ENCODE results near the gene HOXC9.

The HOXC9 gene

GRCh38 chr12:53969588-53970259 is 30.2 kb upstream of the HOXC9 start (continued):
- TF ChIP-seq, protein P1, sequence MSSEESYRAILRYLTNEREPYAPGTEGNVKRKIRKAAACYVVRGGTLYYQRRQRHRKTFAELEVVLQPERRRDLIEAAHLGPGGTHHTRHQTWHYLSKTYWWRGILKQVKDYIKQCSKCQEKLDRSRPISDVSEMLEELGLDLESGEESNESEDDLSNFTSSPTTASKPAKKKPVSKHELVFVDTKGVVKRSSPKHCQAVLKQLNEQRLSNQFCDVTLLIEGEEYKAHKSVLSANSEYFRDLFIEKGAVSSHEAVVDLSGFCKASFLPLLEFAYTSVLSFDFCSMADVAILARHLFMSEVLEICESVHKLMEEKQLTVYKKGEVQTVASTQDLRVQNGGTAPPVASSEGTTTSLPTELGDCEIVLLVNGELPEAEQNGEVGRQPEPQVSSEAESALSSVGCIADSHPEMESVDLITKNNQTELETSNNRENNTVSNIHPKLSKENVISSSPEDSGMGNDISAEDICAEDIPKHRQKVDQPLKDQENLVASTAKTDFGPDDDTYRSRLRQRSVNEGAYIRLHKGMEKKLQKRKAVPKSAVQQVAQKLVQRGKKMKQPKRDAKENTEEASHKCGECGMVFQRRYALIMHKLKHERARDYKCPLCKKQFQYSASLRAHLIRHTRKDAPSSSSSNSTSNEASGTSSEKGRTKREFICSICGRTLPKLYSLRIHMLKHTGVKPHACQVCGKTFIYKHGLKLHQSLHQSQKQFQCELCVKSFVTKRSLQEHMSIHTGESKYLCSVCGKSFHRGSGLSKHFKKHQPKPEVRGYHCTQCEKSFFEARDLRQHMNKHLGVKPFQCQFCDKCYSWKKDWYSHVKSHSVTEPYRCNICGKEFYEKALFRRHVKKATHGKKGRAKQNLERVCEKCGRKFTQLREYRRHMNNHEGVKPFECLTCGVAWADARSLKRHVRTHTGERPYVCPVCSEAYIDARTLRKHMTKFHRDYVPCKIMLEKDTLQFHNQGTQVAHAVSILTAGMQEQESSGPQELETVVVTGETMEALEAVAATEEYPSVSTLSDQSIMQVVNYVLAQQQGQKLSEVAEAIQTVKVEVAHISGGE (tag by site-specific recombination; conservative IDR thresholded peaks at IDR 0.05; ENCODE audit: low read depth): no peak
- TF ChIP-seq, protein P2, sequence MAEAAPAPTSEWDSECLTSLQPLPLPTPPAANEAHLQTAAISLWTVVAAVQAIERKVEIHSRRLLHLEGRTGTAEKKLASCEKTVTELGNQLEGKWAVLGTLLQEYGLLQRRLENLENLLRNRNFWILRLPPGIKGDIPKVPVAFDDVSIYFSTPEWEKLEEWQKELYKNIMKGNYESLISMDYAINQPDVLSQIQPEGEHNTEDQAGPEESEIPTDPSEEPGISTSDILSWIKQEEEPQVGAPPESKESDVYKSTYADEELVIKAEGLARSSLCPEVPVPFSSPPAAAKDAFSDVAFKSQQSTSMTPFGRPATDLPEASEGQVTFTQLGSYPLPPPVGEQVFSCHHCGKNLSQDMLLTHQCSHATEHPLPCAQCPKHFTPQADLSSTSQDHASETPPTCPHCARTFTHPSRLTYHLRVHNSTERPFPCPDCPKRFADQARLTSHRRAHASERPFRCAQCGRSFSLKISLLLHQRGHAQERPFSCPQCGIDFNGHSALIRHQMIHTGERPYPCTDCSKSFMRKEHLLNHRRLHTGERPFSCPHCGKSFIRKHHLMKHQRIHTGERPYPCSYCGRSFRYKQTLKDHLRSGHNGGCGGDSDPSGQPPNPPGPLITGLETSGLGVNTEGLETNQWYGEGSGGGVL (tag by site-specific recombination; IDR thresholded peaks at IDR 0.05): no peak
- TF ChIP-seq, protein P3, sequence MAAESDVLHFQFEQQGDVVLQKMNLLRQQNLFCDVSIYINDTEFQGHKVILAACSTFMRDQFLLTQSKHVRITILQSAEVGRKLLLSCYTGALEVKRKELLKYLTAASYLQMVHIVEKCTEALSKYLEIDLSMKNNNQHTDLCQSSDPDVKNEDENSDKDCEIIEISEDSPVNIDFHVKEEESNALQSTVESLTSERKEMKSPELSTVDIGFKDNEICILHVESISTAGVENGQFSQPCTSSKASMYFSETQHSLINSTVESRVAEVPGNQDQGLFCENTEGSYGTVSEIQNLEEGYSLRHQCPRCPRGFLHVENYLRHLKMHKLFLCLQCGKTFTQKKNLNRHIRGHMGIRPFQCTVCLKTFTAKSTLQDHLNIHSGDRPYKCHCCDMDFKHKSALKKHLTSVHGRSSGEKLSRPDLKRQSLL (tag by site-specific recombination; IDR thresholded peaks at IDR 0.05): no peak
- TF ChIP-seq ZNF157 (tag by site-specific recombination; IDR thresholded peaks at IDR 0.05) (no peak), GLIS1 (tag by site-specific recombination; IDR thresholded peaks at IDR 0.05) (no peak)

- Histone ChIP-seq H3K36me3 (ENCODE audit: control insufficient read depth in 2 of 2, insufficient read depth in 1 of 2, low read length in 2 of 2) (no peaks in the 10 kb centered on the region), H3K27ac (ENCODE audit: extremely low read depth, low read depth, low read length) (no peak overlapping the region; the same call in 1 of the 2 replicates), H3K4me3 (ENCODE audit: low read depth, low read length) (no peak overlapping the region), H3K4me1 (ENCODE audit: control insufficient read depth, insufficient read depth, low read length) (peaks cover 63% of the 10 kb centered on the region), H3K9me3 (ENCODE audit: control insufficient read depth, insufficient read depth, low read depth, low read length) (no peaks in the 10 kb centered on the region)
- POLR2A ChIA-PET: no interaction called here
- TF ChIP-seq ZNF184 (tag by site-specific recombination; IDR thresholded peaks at IDR 0.05): no peak
- TF ChIP-seq ZNF354C (tag by site-specific recombination; IDR thresholded peaks at IDR 0.05; ENCODE audit: borderline replicate concordance, low read depth): no peak
- TF ChIP-seq KLF9 (tag by site-specific recombination; IDR thresholded peaks at IDR 0.05; ENCODE audit: low read depth): no peak
- TF ChIP-seq ZNF423 (tag by site-specific recombination; IDR thresholded peaks at IDR 0.05): no peak
- no peak for TF ChIP-seq TSHZ1 (tag by site-specific recombination; IDR thresholded peaks at IDR 0.05; ENCODE audit: borderline replicate concordance)
- TF ChIP-seq GFI1B (tag by site-specific recombination; IDR thresholded peaks at IDR 0.05): no peak
- no peak for TF ChIP-seq BCL6B (tag by site-specific recombination; IDR thresholded peaks at IDR 0.05)
- TF ChIP-seq ZNF600 (tag by site-specific recombination; IDR thresholded peaks at IDR 0.05): no peak
- CTCF ChIA-PET: interaction anchor here (0.5 to 1.2 kb wide), 6 partner anchors 9 to 474 kb away, joined by 3 to 4 read pairs (median 3); no protein-coding TSS in a partner anchor
These were observed 29.5 kb upstream of the HOXC9 start for GRCh38 chr12:53970451-53970850.

All from HEK293 (cell line).